Memory B cell (primary cell): ENCODE results near the gene SRGAP3.

Experiments
- ATAC-seq: fragments of 150-1000 bp; cut with Tn5 transposase; 2 replicates; pipeline ENCODE4 v1.10.0; 2021; ENCODE audit warnings: low read depth, mild to moderate bottlenecking, moderate library complexity
- DNase-seq, 2 donors: peaks; one replicate each; pipeline ENCODE4 v3.0.0; 2022; ENCODE audit warnings: low spot score in 2 of 2
- H3K27ac Mint-ChIP-seq: one replicate; pipeline ENCODE4 v1.8.0; 2022; ENCODE audit warnings: mild to moderate bottlenecking, moderate library complexity, mixed read lengths
- H3K27me3 Mint-ChIP-seq: one replicate; pipeline ENCODE4 v1.8.0; 2022; ENCODE audit warnings: mixed read lengths
- H3K36me3 Mint-ChIP-seq: one replicate; pipeline ENCODE4 v1.8.0; 2022; ENCODE audit warnings: mild to moderate bottlenecking, mixed read lengths
- H3K4me1 Mint-ChIP-seq: one replicate; pipeline ENCODE4 v1.8.0; 2022; ENCODE audit warnings: mixed read lengths
- H3K4me3 Mint-ChIP-seq: one replicate; pipeline ENCODE4 v1.8.0; 2022; ENCODE audit warnings: mild to moderate bottlenecking, moderate library complexity, mixed read lengths
- H3K9me3 Mint-ChIP-seq: one replicate; pipeline ENCODE4 v1.8.0; 2022; ENCODE audit warnings: mixed read lengths

SRGAP3 gene

GRCh38 chr3:9246189-9246588, 3.3 kb downstream of the SRGAP3 start:
- no peak overlapping the region for H3K4me3 Mint-ChIP-seq
- ATAC-seq (no peak), DNase-seq (no peak)
- H3K27me3 Mint-ChIP-seq, result peaks cover 5% of the 10 kb centered on the region
- H3K9me3 Mint-ChIP-seq, result peaks cover 4% of the 10 kb centered on the region
- peaks cover 19% of the 10 kb centered on the region for H3K4me1 Mint-ChIP-seq
- H3K36me3 Mint-ChIP-seq, result no peaks in the 10 kb centered on the region
- no peak overlapping the region for H3K27ac Mint-ChIP-seq

GRCh38 chr3:9244495-9245183, 4.8 kb downstream of the SRGAP3 start:
- Mint-ChIP-seq H3K27ac (no peak overlapping the region), H3K4me1 (peaks cover 11% of the 10 kb centered on the region), H3K27me3 (peaks cover 4% of the 10 kb centered on the region), H3K4me3 (no peak overlapping the region), H3K9me3 (peaks cover 4% of the 10 kb centered on the region), H3K36me3 (no peaks in the 10 kb centered on the region)
- ATAC-seq (no peak), DNase-seq (no peak)

GRCh38 chr3:9241956-9242355, 7.5 kb downstream of the SRGAP3 start:
- ATAC-seq (no peak), DNase-seq (no peak)
- Mint-ChIP-seq H3K27me3 (peaks cover 7% of the 10 kb centered on the region), H3K4me3 (no peak overlapping the region), H3K9me3 (peaks cover 4% of the 10 kb centered on the region), H3K27ac (no peak overlapping the region), H3K36me3 (peaks cover 3% of the 10 kb centered on the region), H3K4me1 (no peaks in the 10 kb centered on the region)

GRCh38 chr3:9239680-9240079, 9.8 kb downstream of the SRGAP3 start:
- Mint-ChIP-seq H3K4me3 (no peak overlapping the region), H3K27me3 (peaks cover 11% of the 10 kb centered on the region)

GRCh38 chr3:9238721-9239295, 10.6 kb downstream of the SRGAP3 start:
- peaks cover 3% of the 10 kb centered on the region for H3K36me3 Mint-ChIP-seq
- H3K4me1 Mint-ChIP-seq, result no peaks in the 10 kb centered on the region
- DNase-seq (no peak), ATAC-seq (no peak)
- H3K27ac Mint-ChIP-seq, result no peak overlapping the region
- H3K27me3 Mint-ChIP-seq, result peaks cover 11% of the 10 kb centered on the region
- H3K4me3 Mint-ChIP-seq, result no peak overlapping the region
- H3K9me3 Mint-ChIP-seq, result peaks cover 4% of the 10 kb centered on the region

More at GRCh38 chr3:9239680-9240079, 9.8 kb downstream of the SRGAP3 start:
- peaks cover 3% of the 10 kb centered on the region for H3K36me3 Mint-ChIP-seq
- no peak overlapping the region for H3K27ac Mint-ChIP-seq
- H3K4me1 Mint-ChIP-seq, result no peaks in the 10 kb centered on the region
- peaks cover 4% of the 10 kb centered on the region for H3K9me3 Mint-ChIP-seq
- no peak for DNase-seq
- no peak for ATAC-seq

GRCh38 chr3:9238276-9238675, 11.2 kb downstream of the SRGAP3 start:
- no peak overlapping the region for H3K27ac Mint-ChIP-seq
- H3K36me3 Mint-ChIP-seq, result peaks cover 3% of the 10 kb centered on the region
- ATAC-seq (no peak), DNase-seq (no peak)
- peaks cover 11% of the 10 kb centered on the region for H3K27me3 Mint-ChIP-seq
- H3K4me1 Mint-ChIP-seq, result no peaks in the 10 kb centered on the region
- peaks cover 4% of the 10 kb centered on the region for H3K9me3 Mint-ChIP-seq
- no peak overlapping the region for H3K4me3 Mint-ChIP-seq

GRCh38 chr3:9233814-9234600, 15.4 kb downstream of the SRGAP3 start:
- DNase-seq (no peak), ATAC-seq (no peak)
- Mint-ChIP-seq H3K4me3 (no peak overlapping the region), H3K27me3 (peaks cover 9% of the 10 kb centered on the region), H3K4me1 (no peaks in the 10 kb centered on the region), H3K27ac (no peak overlapping the region), H3K9me3 (no peaks in the 10 kb centered on the region), H3K36me3 (peaks cover 3% of the 10 kb centered on the region)

- H3K4me3 Mint-ChIP-seq, result no peak overlapping the region
- ATAC-seq (no peak), DNase-seq (no peak)
- peaks cover 3% of the 10 kb centered on the region for H3K36me3 Mint-ChIP-seq
- no peaks in the 10 kb centered on the region for H3K4me1 Mint-ChIP-seq
- peaks cover 9% of the 10 kb centered on the region for H3K27me3 Mint-ChIP-seq
- H3K27ac Mint-ChIP-seq, result no peak overlapping the region
- H3K9me3 Mint-ChIP-seq, result no peaks in the 10 kb centered on the region
Measured at GRCh38 chr3:9233101-9233500, 16.3 kb downstream of the SRGAP3 start.

GRCh38 chr3:9231937-9232336, 17.5 kb downstream of the SRGAP3 start:
- DNase-seq, result no peak
- ATAC-seq, result no peak
- Mint-ChIP-seq H3K36me3 (no peaks in the 10 kb centered on the region), H3K4me1 (no peaks in the 10 kb centered on the region), H3K27me3 (peaks cover 6% of the 10 kb centered on the region), H3K9me3 (no peaks in the 10 kb centered on the region), H3K27ac (no peak overlapping the region), H3K4me3 (no peak overlapping the region)

- Mint-ChIP-seq H3K4me1 (no peaks in the 10 kb centered on the region), H3K36me3 (no peaks in the 10 kb centered on the region), H3K4me3 (no peak overlapping the region), H3K27me3 (peaks cover 5% of the 10 kb centered on the region), H3K27ac (no peak overlapping the region), H3K9me3 (no peaks in the 10 kb centered on the region)
- DNase-seq (no peak), ATAC-seq (no peak)
Measured at GRCh38 chr3:9231471-9231870, 18.0 kb downstream of the SRGAP3 start.

- H3K4me1 Mint-ChIP-seq, result no peaks in the 10 kb centered on the region
- no peak overlapping the region for H3K27ac Mint-ChIP-seq
- no peak for ATAC-seq
- no peak overlapping the region for H3K4me3 Mint-ChIP-seq
- H3K36me3 Mint-ChIP-seq, result no peaks in the 10 kb centered on the region
- no peak for DNase-seq
- H3K27me3 Mint-ChIP-seq, result peaks cover 4% of the 10 kb centered on the region
- H3K9me3 Mint-ChIP-seq, result no peaks in the 10 kb centered on the region
Measured at GRCh38 chr3:9231006-9231405, 18.4 kb downstream of the SRGAP3 start.

- H3K27me3 Mint-ChIP-seq, result peaks cover 2% of the 10 kb centered on the region
Measured at GRCh38 chr3:9230596-9230995, 18.9 kb downstream of the SRGAP3 start.

GRCh38 chr3:9229879-9230278, 19.6 kb downstream of the SRGAP3 start:
- no peaks in the 10 kb centered on the region for H3K9me3 Mint-ChIP-seq
- no peak overlapping the region for H3K27ac Mint-ChIP-seq
- peaks cover 2% of the 10 kb centered on the region for H3K27me3 Mint-ChIP-seq
- no peaks in the 10 kb centered on the region for H3K36me3 Mint-ChIP-seq
- H3K4me3 Mint-ChIP-seq, result no peak overlapping the region
- DNase-seq (no peak), ATAC-seq (no peak)
- H3K4me1 Mint-ChIP-seq, result no peaks in the 10 kb centered on the region

More at GRCh38 chr3:9230596-9230995, 18.9 kb downstream of the SRGAP3 start:
- H3K4me3 Mint-ChIP-seq, result no peak overlapping the region
- no peaks in the 10 kb centered on the region for H3K4me1 Mint-ChIP-seq
- DNase-seq (no peak), ATAC-seq (no peak)
- H3K9me3 Mint-ChIP-seq, result no peaks in the 10 kb centered on the region
- no peak overlapping the region for H3K27ac Mint-ChIP-seq
- H3K36me3 Mint-ChIP-seq, result no peaks in the 10 kb centered on the region

GRCh38 chr3:9229325-9229724, 20.1 kb downstream of the SRGAP3 start:
- Mint-ChIP-seq H3K4me3 (no peak overlapping the region), H3K4me1 (no peaks in the 10 kb centered on the region), H3K9me3 (no peaks in the 10 kb centered on the region), H3K36me3 (no peaks in the 10 kb centered on the region), H3K27me3 (peaks cover 2% of the 10 kb centered on the region), H3K27ac (no peak overlapping the region)
- DNase-seq (no peak), ATAC-seq (no peak)
